ENCODE results near the gene UPK3A. TPM values are rescaled to one million over a fixed set of nuclear protein-coding genes. Genes with fewer than 3 reads are reported as not detected.
A peak's percentile ranks its signal among the peaks of the same experiment; 100 is the strongest.

The UPK3A gene
- polyA plus RNA-seq, 3 donors, result 6.0 to 19.0 (median 14.0) TPM

- 97% methylated on average over 7 of the region's 12 CpGs for WGBS (ENCODE audit: insufficient coverage)
- H3K9me3 Mint-ChIP-seq, result peaks cover 0 to 5% (median under 1%) of the 10 kb centered on the region in 7 donors
- no peaks in the 10 kb centered on the region for H3K36me3 ChIP-seq (replicated peaks in 1 of 2; ENCODE audit: control insufficient read depth in 1 of 2, insufficient read depth in 2 of 2, low read length in 2 of 2)
- intact Hi-C loops (cut with micrococcal nuclease), result no loop called here
- TF ChIP-seq, protein P1, sequence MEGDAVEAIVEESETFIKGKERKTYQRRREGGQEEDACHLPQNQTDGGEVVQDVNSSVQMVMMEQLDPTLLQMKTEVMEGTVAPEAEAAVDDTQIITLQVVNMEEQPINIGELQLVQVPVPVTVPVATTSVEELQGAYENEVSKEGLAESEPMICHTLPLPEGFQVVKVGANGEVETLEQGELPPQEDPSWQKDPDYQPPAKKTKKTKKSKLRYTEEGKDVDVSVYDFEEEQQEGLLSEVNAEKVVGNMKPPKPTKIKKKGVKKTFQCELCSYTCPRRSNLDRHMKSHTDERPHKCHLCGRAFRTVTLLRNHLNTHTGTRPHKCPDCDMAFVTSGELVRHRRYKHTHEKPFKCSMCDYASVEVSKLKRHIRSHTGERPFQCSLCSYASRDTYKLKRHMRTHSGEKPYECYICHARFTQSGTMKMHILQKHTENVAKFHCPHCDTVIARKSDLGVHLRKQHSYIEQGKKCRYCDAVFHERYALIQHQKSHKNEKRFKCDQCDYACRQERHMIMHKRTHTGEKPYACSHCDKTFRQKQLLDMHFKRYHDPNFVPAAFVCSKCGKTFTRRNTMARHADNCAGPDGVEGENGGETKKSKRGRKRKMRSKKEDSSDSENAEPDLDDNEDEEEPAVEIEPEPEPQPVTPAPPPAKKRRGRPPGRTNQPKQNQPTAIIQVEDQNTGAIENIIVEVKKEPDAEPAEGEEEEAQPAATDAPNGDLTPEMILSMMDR (IDR thresholded peaks at IDR 0.05), result no peak
- no peaks in the 10 kb centered on the region for H3K36me3 Mint-ChIP-seq
- no peaks in the 10 kb centered on the region for H3K27me3 ChIP-seq (ENCODE audit: control insufficient read depth in 2 of 2, insufficient read depth in 2 of 2, low read length in 2 of 2)
- peaks cover 31% of the 10 kb centered on the region for H3K4me1 Mint-ChIP-seq
- H3K27me3 Mint-ChIP-seq (ENCODE audit: low read depth in 3 of 3), result peaks cover 0 to 6% (median 4%) of the 10 kb centered on the region in 3 donors
- H3K9me3 ChIP-seq (replicated peaks in 1 of 2; ENCODE audit: control insufficient read depth in 1 of 2, insufficient read depth in 1 of 2, low read length in 2 of 2), result no peaks in the 10 kb centered on the region
- no peak overlapping the region for H2AFZ ChIP-seq (ENCODE audit: insufficient read depth, low read depth, low read length, poor library complexity, severe bottlenecking)
- H4K20me1 ChIP-seq (ENCODE audit: insufficient read depth, low read length), result no peaks in the 10 kb centered on the region
- H3K4me3 ChIP-seq (replicated peaks in 1 of 3; ENCODE audit: low read depth in 2 of 3, low read length in 3 of 3), result no peak overlapping the region
- H3K4me2 ChIP-seq (replicated peaks; ENCODE audit: extremely low read depth, low read length, poor library complexity, severe bottlenecking), result peak overlapping the region; percentile 5
- H3K4me3 Mint-ChIP-seq, result peak overlapping the region in 1 of 2 donors; percentile 6
- no peak overlapping the region for H3K9ac ChIP-seq (ENCODE audit: insufficient read depth, low read length, poor library complexity, severe bottlenecking)
- H3K79me2 ChIP-seq (ENCODE audit: insufficient read depth, low read length), result no peaks in the 10 kb centered on the region
- H3K27ac Mint-ChIP-seq, result peak overlapping the region; percentile 78 to 95 (median 90)
- peak overlapping the region; percentile 61 to 80 for H3K27ac ChIP-seq (ENCODE audit: low read depth in 1 of 2, low read length in 2 of 2)
- no peak for DNase-seq
- H3K4me1 ChIP-seq (ENCODE audit: control insufficient read depth in 1 of 2, insufficient read depth in 2 of 2, low read length in 2 of 2), result peaks cover 78 to 85% of the 10 kb centered on the region in 2 donors
Measured at GRCh38 chr22:45286854-45287551, 2.3 kb downstream of the UPK3A start.

- H3K4me3 ChIP-seq (replicated peaks in 1 of 3; ENCODE audit: low read depth in 2 of 3, low read length in 3 of 3), result no peak overlapping the region
- Mint-ChIP-seq H3K4me1 (peaks cover 26% of the 10 kb centered on the region), H3K27ac (no peak overlapping the region), H3K4me3 (no peak overlapping the region), H3K9me3 (peaks cover 0 to 5% (median 0%) of the 10 kb centered on the region in 7 donors), H3K36me3 (no peaks in the 10 kb centered on the region), H3K27me3 (ENCODE audit: low read depth in 3 of 3) (no peaks in the 10 kb centered on the region)
- H3K4me2 ChIP-seq (replicated peaks; ENCODE audit: extremely low read depth, low read length, poor library complexity, severe bottlenecking), result no peak overlapping the region
- no peaks in the 10 kb centered on the region for H3K36me3 ChIP-seq (replicated peaks in 1 of 2; ENCODE audit: control insufficient read depth in 1 of 2, insufficient read depth in 2 of 2, low read length in 2 of 2)
- no peaks in the 10 kb centered on the region for H3K27me3 ChIP-seq (ENCODE audit: control insufficient read depth in 2 of 2, insufficient read depth in 2 of 2, low read length in 2 of 2)
- no peaks in the 10 kb centered on the region for H3K79me2 ChIP-seq (ENCODE audit: insufficient read depth, low read length)
- no peak overlapping the region for H2AFZ ChIP-seq (ENCODE audit: insufficient read depth, low read depth, low read length, poor library complexity, severe bottlenecking)
- intact Hi-C loops (cut with micrococcal nuclease), result no loop called here
- no peak overlapping the region for H3K27ac ChIP-seq (ENCODE audit: low read depth in 1 of 2, low read length in 2 of 2)
- TF ChIP-seq, protein P1 (IDR thresholded peaks at IDR 0.05), result no peak
- no peak overlapping the region for H3K9ac ChIP-seq (ENCODE audit: insufficient read depth, low read length, poor library complexity, severe bottlenecking)
- DNase-seq, result peak in 2 of 3 donors; percentile 42 to 56
- WGBS (ENCODE audit: insufficient coverage), result 90% methylated on average over 17 of the region's 18 CpGs
- no peaks in the 10 kb centered on the region for H3K9me3 ChIP-seq (replicated peaks in 1 of 2; ENCODE audit: control insufficient read depth in 1 of 2, insufficient read depth in 1 of 2, low read length in 2 of 2)
- H4K20me1 ChIP-seq (ENCODE audit: insufficient read depth, low read length), result no peaks in the 10 kb centered on the region
- H3K4me1 ChIP-seq (ENCODE audit: control insufficient read depth in 1 of 2, insufficient read depth in 2 of 2, low read length in 2 of 2), result peaks cover 83 to 88% of the 10 kb centered on the region in 2 donors
Measured at GRCh38 chr22:45290410-45290936, 5.7 kb downstream of the UPK3A start.
